ENCODE data around the gene UBE2H. TPM values are rescaled to one million over a fixed set of nuclear protein-coding genes. Genes with fewer than 3 reads are reported as not detected.

UBE2H gene
- total and polyA plus RNA-seq, 2 of the 4 experiments (the other 2 are of a cell fraction): 34.6 to 49.4 TPM

DNA sequence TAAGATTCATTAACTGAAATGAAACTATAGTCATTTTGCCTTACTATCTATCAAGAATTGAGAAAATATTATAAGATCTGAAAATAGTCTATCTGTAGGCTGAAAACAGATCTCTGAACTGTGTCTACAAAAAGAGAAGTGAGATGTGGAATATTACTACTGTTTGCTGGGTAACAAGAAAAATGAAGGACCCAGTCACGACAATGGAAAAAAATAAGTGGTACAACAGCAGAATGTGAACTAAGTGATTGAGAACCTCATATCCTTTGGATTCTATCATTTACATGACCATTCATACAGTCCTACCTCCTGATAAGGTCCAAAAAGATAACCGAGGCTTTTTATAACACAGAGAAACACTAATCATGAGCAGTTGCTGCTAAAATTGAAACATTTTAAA lies 94.3 kb downstream of the UBE2H start:
- POLR2A ChIA-PET (ENCODE audit: unreplicated experiment): no interaction called here
- BruUV-seq (replicated peaks): no TSS peak

More for the DNA sequence above, 94.3 kb downstream of the UBE2H start:
- Histone ChIP-seq H4K91ac (ENCODE audit: insufficient read depth, low read depth, low read length) (no peak overlapping the region), H4K8ac (ENCODE audit: low read depth in 2 of 2, low read length in 2 of 2) (no peak overlapping the region), H2AFZ (replicated peaks; ENCODE audit: low read length, poor library complexity) (no peak overlapping the region), H3K27me3 (ENCODE audit: control insufficient read depth, insufficient read depth, low read length) (no peaks in the 10 kb centered on the region), H4K20me1 (ENCODE audit: insufficient read depth, low read length) (peaks cover 20% of the 10 kb centered on the region; the same call in 1 of the 2 replicates), H3K4me2 (ENCODE audit: low read depth, low read length) (no peak overlapping the region), H3K14ac (replicated peaks; ENCODE audit: low read depth, low read length) (no peak overlapping the region), H3K9me3 (ENCODE audit: control insufficient read depth, insufficient read depth, low read length) (no peaks in the 10 kb centered on the region), H3K18ac (ENCODE audit: low read depth, low read length) (no peak overlapping the region), H3K9ac (ENCODE audit: low read depth, low read length) (no peak overlapping the region), H2AK5ac (ENCODE audit: low read depth, low read length) (no peak overlapping the region), H3K79me1 (ENCODE audit: low read depth in 1 of 2, low read length in 2 of 2) (peaks cover 30 to 70% of the 10 kb centered on the region in 2 experiments), H4K5ac (ENCODE audit: low read depth, low read length) (no peak overlapping the region), H2BK120ac (ENCODE audit: low read depth, low read length) (no peak overlapping the region), H3K9me1 (ENCODE audit: insufficient read depth, low read length) (peaks cover 18% of the 10 kb centered on the region), H3K4ac (ENCODE audit: low read depth, low read length) (no peak overlapping the region), H3K36me3 (ENCODE audit: control insufficient read depth, insufficient read depth, low read length) (peaks cover 9% of the 10 kb centered on the region), H3K4me3 (ENCODE audit: insufficient read depth, low read depth, low read length) (no peak overlapping the region), H3K23ac (ENCODE audit: low read depth, low read length) (no peak overlapping the region), H3K56ac (ENCODE audit: extremely low read depth, insufficient read depth, low read length) (no peak overlapping the region), H3K27ac (ENCODE audit: insufficient read depth, low read length) (no peak overlapping the region), H2BK15ac (ENCODE audit: low read depth, low read length) (no peak overlapping the region), H2AK9ac (replicated peaks; ENCODE audit: low read depth, low read length, poor library complexity) (no peak overlapping the region), H2BK20ac (ENCODE audit: low read depth, low read length) (no peak overlapping the region), H3K4me1 (ENCODE audit: control insufficient read depth, insufficient read depth, low read length) (peaks cover 23% of the 10 kb centered on the region), H2BK5ac (ENCODE audit: low read depth, low read length, poor library complexity, severe bottlenecking) (no peak overlapping the region)
- no peak for ATAC-seq (ENCODE audit: low read depth)
- intact Hi-C loops (cut with micrococcal nuclease): loop anchor here (5.0 kb wide), 1 partner anchor 94 kb away; the partner anchor contains the start of gene UBE2H
- dilution Hi-C loops (cut with HindIII; ENCODE audit: low sequenced_read_pairs, unreplicated experiment): no loop called here
- no peak for DNase-seq
- CTCF ChIA-PET: interaction anchor here (1.1 kb wide), 1 partner anchor 14 kb away, joined by 7 read pairs; no protein-coding TSS in a partner anchor
- no CpG with 5 or more reads among the region's 2 CpGs for WGBS, 2 experiments (ENCODE audit: extremely low coverage in 2 of 2, insufficient read length in 1 of 2)
- TF ChIP-seq MAZ (IDR thresholded peaks at IDR 0.05; ENCODE audit: borderline replicate concordance, low read depth, low read length) (no peak), CHD1 (IDR thresholded peaks at IDR 0.05; ENCODE audit: low read depth, low read length) (no peak), FOS (IDR thresholded peaks at IDR 0.05; ENCODE audit: low read depth, low read length) (no peak), RAD21 (IDR thresholded peaks at IDR 0.05; ENCODE audit: low read length) (no peak), RCOR1 (IDR thresholded peaks at IDR 0.05; ENCODE audit: insufficient replicate concordance, low read length) (no peak), BHLHE40 (IDR thresholded peaks at IDR 0.05; ENCODE audit: low read depth, low read length) (no peak), CTCF (conservative IDR thresholded peaks at IDR 0.05; ENCODE audit: low read depth, low read length) (no peak), RFX5 (IDR thresholded peaks at IDR 0.05; ENCODE audit: low read depth, low read length) (no peak), NFE2L2 (IDR thresholded peaks at IDR 0.05; ENCODE audit: low read depth, low read length) (no peak), ELK1 (IDR thresholded peaks at IDR 0.05; ENCODE audit: borderline replicate concordance, low read depth, low read length) (no peak)
- in situ Hi-C loops (cut with MboI; ENCODE audit: low sequenced_read_pairs): no loop called here

Data from IMR-90 (cell line).